Measurements from ENCODE around the gene NHSL1. TPM values are rescaled to one million over a fixed set of nuclear protein-coding genes. Genes with fewer than 3 reads are reported as not detected.

The NHSL1 gene
- total and polyA plus RNA-seq, 2 donors (not counting 3 experiments of a cell fraction or from before 2014, with no cell fraction given), result 24.8 to 55.0 TPM

DNA sequence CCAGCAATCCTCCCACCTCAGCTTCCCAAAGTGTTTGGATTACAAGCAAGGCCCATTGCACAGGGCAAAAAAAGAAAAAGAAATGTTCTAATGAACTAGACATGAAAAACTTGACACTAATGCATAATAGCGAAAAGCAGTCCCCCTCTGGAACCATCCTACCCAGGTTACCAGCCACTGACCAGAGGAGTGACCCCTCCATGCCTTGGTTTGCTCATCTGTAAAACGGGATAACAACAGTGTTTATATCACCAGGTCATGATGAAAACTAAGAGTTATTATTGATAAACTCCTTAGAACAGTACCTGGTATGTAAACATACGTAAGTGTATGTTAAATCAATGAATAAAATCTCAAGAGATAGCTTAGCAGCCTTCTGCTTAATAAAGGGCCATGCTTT lies 3.3 kb upstream of the NHSL1 start:
- CTCF ChIA-PET, result no interaction called here

More for the DNA sequence above, 3.3 kb upstream of the NHSL1 start:
- dilution Hi-C loops (cut with MboI; ENCODE audit: extremely low pct_ligation_motif_present, low sequenced_read_pairs) (no loop called here), intact Hi-C loops (cut with micrococcal nuclease) (no loop called here)
- H3K9me3 ChIP-seq (replicated peaks; ENCODE audit: control insufficient read depth, insufficient read depth, low read length), result no peaks in the 10 kb centered on the region
- TF ChIP-seq MAX (IDR thresholded peaks at IDR 0.05; ENCODE audit: insufficient read depth, insufficient read length), result no peak
- no peak for TF ChIP-seq FOS (IDR thresholded peaks at IDR 0.05; ENCODE audit: borderline replicate concordance, insufficient read depth, low read length)
- TF ChIP-seq GATA2 (IDR thresholded peaks at IDR 0.05; ENCODE audit: insufficient read depth, insufficient read length, low read depth, low read length), result no peak
- TF ChIP-seq POLR2AphosphoS5 (IDR thresholded peaks at IDR 0.05; ENCODE audit: insufficient read depth, low read depth, low read length), result no peak
- TF ChIP-seq POLR2A (IDR thresholded peaks at IDR 0.05; ENCODE audit: low read depth, low read length), result no peak
- no peak for TF ChIP-seq MYC (IDR thresholded peaks at IDR 0.05; ENCODE audit: low read depth, low read length)
- TF ChIP-seq EZH2 (IDR thresholded peaks at IDR 0.05; ENCODE audit: borderline replicate concordance, low read depth, low read length, severe bottlenecking), result no peak
- TF ChIP-seq, protein P1, sequence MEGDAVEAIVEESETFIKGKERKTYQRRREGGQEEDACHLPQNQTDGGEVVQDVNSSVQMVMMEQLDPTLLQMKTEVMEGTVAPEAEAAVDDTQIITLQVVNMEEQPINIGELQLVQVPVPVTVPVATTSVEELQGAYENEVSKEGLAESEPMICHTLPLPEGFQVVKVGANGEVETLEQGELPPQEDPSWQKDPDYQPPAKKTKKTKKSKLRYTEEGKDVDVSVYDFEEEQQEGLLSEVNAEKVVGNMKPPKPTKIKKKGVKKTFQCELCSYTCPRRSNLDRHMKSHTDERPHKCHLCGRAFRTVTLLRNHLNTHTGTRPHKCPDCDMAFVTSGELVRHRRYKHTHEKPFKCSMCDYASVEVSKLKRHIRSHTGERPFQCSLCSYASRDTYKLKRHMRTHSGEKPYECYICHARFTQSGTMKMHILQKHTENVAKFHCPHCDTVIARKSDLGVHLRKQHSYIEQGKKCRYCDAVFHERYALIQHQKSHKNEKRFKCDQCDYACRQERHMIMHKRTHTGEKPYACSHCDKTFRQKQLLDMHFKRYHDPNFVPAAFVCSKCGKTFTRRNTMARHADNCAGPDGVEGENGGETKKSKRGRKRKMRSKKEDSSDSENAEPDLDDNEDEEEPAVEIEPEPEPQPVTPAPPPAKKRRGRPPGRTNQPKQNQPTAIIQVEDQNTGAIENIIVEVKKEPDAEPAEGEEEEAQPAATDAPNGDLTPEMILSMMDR (IDR thresholded peaks at IDR 0.05; ENCODE audit: extremely low read depth in 1 of 2, insufficient read depth in 1 of 2, low read depth in 1 of 2, low read length in 2 of 2), result no peak
- no peak for TF ChIP-seq JUN (IDR thresholded peaks at IDR 0.05; ENCODE audit: borderline replicate concordance, insufficient read depth, insufficient read length, low read depth)
- no peaks in the 10 kb centered on the region for H3K9me1 ChIP-seq (replicated peaks; ENCODE audit: control insufficient read depth, extremely low read depth, insufficient read depth, low read length)
- no peak overlapping the region for H3K9ac ChIP-seq (replicated peaks; ENCODE audit: extremely low read depth, insufficient read depth, low read length)
- POLR2A ChIA-PET, result no interaction called here
- H3K4me3 ChIP-seq (replicated peaks in 1 of 3; ENCODE audit: insufficient read depth in 1 of 3, low read depth in 1 of 3, low read length in 3 of 3), result no peak overlapping the region
- FAIRE-seq (no peak), DNase-seq (ENCODE audit: low read depth, low spot score) (no peak)
- H3K79me2 ChIP-seq (ENCODE audit: control insufficient read depth, insufficient read depth, low read length), result peaks cover 89% of the 10 kb centered on the region
- H3K27ac ChIP-seq (ENCODE audit: insufficient read depth, low read depth, low read length), result no peak overlapping the region
- H2AFZ ChIP-seq (ENCODE audit: low read depth, low read length), result no peak overlapping the region
- peaks cover 24% of the 10 kb centered on the region for H4K20me1 ChIP-seq (replicated peaks; ENCODE audit: control insufficient read depth, extremely low read depth, insufficient read depth, low read length)
- BruUV-seq (replicated peaks), result no TSS peak
- no peaks in the 10 kb centered on the region for H3K36me3 ChIP-seq (ENCODE audit: control insufficient read depth in 2 of 2, extremely low read depth in 1 of 2, insufficient read depth in 2 of 2, low read length in 2 of 2)
- H3K4me2 ChIP-seq (ENCODE audit: insufficient read depth, low read length), result no peak overlapping the region
- H3K27me3 ChIP-seq (ENCODE audit: control insufficient read depth in 2 of 2, insufficient read depth in 2 of 2, low read length in 2 of 2), result no peaks in the 10 kb centered on the region
- H3K4me1 ChIP-seq (ENCODE audit: control insufficient read depth, extremely low read depth, insufficient read depth, low read length), result no peaks in the 10 kb centered on the region

Measured in endothelial cell of umbilical vein (primary cell).